Hematopoietic multipotent progenitor cell (in vitro differentiated cells): ENCODE measurements around the gene CNN2. TPM values are rescaled to one million over a fixed set of nuclear protein-coding genes. Genes with fewer than 3 reads are reported as not detected.

Source experiments
- DNase-seq, 3 donors: peaks; one replicate each; pipeline ENCODE4 v3.0.0-alpha.2; 2011 to 2015; ENCODE audit warnings: low read depth in 2 of 3, low spot score in 2 of 3
- total RNA-seq: library from RNA; depleted of rRNA; stranded (reverse); fragments of >200 nt; gene quantifications from one replicate; pipeline ENCODE4 v1.2.3, GENCODE V29; 2012

The CNN2 gene
- total RNA-seq: 236 TPM

DNA sequence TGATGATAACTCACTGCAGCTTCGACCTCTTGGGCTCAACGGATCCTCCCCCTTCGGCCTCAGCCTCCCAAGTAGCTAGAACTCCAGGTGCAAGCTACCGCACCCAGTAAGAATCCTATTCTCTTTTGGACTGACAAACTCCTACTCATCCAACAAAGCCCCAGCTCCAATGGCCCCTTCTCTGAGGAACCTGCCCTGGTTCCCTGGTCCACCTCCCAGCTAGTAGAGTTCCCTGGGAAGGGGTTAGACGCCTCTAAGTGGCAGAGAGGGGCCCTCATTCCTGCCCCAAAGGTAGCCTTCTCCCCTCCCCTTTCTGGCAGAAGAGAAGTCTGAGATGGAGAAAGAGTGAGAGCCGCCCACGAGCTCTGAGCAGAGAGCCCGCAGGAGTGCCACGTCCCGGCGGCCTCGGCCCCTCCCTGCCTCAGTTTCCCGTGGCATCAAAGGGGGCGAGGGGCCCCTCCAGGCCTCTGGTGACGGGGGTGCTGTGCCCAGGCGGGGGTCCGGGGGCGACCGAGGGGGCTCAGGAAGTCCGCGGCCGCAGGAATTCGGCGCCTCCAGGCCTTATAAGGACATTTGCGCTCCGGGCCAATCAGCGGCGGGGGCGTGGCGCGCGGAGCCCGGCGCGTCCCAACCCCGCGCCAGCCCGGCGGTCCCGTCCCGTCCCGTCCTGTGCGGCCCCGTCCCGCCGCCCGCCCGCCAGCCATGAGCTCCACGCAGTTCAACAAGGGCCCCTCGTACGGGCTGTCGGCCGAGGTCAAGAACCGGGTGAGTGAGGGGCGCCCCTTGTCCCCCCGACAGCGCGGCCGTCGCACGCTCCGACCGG, at the start of gene CNN2:
TSS of gene CNN2 (plus strand) at position 649 of the 823 bp plus-strand sequence. CDS start at position 703, 54 bp downstream.
- DNase-seq: peak in 2 of 3 donors; percentile 59 to 62

DNA sequence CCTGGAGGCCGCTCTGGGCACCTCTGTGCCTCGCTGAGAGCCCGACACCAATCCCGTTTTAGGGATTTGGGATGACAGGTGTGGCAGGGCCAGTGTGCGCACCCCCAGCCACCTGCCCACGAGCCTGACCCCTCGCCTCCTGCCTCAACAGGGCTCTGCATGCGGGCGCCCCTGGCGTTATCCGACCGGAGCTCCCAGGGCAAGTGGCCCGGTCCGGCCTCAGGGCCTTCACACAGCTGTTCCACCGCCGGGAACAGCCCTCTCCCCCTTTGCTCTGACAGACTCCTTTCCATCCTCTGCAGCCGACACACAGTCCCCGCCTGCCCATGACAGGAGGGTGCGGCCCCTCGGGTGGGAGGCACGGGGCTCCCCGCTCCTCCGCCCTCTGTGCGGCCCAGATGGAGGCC, 49.3 kb upstream of the CNN2 start:
- no peak for DNase-seq

DNA sequence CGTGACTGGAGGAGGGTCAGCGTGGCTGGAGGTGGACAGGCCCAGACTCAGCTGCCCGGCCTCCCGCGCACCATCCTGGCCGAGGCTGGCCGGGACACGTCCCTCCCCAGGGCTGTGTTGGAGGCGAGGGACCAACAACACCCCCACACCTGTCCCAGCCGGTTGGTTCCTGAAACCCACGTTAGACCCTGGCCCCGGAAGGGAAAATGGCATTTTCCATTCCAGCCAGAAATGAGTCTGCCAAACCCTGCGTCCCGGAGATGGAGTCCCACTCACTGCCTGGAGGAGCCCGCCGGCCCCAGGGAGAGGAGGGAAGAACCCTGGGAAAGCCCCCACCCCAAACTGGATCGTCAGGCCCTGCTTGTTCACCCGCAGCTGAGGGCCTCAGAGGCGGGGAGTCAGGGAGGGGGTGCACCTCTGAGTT, 47.1 kb upstream of the CNN2 start:
- no peak for DNase-seq

DNA sequence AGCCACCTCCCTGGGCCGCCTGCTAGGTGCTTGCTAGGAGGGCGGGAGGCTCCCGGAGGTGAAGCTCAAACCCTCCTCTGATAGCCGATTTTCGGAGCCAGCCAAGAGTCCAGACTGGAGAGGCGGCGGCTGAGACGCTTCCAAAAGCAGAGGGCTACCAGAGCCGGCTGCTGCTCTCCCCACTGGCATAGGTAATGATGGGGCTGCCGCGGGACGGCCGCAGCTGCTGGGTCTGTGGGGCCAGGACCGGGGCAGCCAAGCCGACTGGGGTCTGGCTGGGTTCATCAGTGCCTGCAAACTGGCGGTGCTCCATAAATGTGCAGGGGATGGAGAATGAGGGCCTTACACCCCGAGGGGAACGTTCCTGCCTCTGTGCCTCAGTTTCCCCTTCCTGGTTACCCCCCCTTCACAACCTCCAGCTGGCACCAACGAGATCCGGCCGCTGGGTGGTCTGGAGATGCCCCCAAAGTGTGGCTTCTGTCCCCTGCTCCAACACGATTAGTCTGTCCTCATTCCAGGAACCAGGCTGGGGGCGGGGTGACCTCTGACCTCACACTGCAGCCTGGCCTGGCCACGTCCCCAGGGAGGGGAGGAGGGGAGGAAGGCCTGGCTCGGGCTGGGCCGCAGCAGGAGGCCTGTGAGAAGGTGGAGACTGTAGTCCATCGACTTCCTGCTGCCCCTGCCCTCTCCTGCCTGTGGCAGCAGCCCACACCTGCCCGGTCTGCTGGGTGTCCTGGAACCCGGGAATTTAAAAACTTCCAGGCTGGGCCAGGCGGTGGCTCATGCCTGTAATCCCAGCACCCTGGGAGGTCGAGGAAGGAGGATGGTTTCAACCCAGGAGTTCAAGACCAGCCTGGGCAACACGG, 46.0 kb upstream of the CNN2 start:
- no peak for DNase-seq

DNA sequence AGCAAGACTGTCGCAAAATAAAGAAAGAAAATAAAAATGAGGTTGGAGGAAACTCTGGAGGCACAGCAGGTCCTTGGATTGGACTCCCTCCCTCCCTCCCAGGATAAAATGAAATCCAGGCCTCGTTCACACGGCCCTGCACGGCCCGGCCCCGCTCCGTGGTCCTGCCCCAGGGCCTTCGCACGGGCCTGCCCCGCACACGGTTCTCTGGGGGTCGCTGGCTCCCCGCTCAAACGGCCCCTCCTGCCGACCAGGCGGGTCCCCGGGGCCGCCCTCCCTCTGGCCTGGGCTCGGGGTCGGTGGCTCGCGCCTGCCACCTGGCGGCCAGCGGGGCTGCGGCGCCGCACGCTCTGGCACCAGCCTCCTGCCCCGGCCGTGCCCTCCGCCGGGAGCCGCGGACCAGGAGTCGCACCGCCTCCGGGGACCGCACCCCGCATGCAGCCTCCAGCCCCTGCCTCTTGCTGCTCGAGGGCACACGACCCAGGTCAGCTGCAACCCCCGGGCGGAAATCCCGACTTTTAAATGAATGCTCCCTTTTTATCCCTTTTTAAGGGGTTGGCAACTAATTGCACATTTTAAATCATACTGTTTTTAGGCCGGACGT, 43.7 kb upstream of the CNN2 start:
- peak; percentile 63 to 76 (median 68) for DNase-seq

DNA sequence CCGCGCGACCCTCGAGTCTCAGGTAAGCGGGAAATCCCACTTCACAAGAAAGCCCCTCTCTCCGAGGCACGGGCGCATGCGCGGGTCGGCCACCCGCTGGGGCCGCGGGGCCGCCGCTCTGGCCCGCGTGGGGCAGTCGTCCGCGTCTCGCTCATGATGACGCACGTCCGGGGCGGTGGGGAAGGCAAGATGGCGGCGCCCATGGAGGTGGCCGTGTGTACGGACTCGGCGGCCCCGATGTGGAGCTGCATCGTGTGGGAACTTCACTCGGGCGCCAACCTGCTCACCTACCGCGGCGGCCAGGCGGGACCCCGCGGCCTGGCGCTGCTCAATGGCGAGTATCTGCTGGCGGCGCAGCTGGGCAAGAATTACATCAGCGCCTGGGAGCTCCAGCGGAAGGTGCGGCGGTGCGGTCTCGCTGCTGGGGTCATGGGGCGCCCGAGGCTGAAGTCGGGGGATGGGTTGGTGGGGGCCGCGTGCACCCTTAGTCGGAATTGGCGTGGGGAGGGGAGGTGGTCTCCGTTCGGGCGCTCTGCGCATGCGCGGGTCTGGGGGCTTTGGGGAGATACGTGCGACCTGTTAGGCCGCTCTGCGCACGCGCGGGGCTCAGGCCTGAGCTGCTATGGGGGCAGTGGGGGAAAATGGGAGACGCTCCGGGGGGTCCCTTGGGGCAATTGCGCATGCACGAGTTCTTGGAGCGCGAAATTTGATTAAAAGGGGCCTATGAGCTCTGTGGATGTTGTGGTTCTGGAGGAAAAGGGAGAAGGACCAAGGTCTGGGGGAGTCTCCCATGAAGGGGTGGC, 42.0 kb upstream of the CNN2 start, which contains the start of gene WDR18:
TSS of gene WDR18 (plus strand) at position 181 of the 803 bp plus-strand sequence. CDS start at position 190, 9 bp downstream.
- DNase-seq: peak; percentile 77 to 94 (median 89)

DNA sequence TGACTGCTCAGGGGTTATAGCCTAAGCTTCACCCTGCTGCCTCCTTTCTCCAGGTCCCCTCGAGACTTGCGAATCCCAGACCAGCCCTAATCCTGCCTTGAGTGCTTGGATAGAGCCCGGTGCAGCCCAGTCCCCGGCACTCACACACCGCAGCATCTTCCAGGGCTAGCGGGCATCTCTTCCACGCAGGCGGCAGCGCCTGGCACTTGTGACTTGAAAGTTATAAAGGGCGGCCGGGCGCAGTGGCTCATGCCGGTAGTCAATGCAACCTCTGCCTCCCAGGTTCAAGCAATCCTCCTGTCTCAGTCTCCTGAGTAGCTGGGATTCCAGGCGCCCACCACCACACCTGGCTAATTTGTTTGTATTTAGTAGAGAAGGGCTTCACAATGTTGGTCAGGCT, 40.3 kb upstream of the CNN2 start:
- DNase-seq: no peak

DNA sequence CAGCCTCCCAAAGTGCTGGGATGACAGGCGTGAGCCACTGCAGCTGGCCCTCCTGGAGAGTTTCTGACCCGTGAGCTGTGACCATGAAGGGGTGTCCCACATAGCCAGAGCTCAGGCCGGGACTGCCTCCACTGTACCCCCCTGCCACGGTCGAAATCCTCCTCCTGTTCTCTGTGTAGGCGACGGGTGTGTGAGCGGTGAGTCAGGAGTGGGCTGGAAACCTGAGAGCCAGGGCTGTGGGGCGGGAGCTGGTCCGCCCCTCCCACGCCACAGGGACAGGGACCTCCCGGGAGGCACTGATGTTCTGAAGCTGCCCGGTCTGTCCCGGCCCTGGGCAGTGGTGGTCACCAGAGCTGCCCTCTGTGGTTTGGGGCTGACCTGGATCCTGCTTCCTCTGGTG, 38.3 kb upstream of the CNN2 start:
- no peak for DNase-seq

DNA sequence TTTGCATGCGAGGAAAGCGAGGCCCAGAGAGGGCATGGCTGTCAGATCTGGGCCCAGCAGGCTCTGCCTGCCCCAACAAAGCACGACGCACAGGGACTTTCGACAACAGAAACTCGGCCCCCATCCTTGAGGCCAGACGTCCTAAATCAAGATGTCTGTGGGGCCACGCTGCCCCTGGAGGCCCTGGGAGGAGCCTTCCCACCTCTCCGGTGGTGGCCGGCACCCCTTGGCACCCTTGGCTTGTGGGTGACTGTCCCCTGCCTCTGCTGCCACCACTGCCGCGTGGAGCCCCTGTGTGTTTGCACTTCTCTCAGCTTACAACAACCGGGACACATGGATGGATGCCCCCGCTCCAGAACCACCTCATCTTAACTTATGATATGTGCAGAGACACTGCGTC, 37.9 kb upstream of the CNN2 start:
- no peak for DNase-seq

DNA sequence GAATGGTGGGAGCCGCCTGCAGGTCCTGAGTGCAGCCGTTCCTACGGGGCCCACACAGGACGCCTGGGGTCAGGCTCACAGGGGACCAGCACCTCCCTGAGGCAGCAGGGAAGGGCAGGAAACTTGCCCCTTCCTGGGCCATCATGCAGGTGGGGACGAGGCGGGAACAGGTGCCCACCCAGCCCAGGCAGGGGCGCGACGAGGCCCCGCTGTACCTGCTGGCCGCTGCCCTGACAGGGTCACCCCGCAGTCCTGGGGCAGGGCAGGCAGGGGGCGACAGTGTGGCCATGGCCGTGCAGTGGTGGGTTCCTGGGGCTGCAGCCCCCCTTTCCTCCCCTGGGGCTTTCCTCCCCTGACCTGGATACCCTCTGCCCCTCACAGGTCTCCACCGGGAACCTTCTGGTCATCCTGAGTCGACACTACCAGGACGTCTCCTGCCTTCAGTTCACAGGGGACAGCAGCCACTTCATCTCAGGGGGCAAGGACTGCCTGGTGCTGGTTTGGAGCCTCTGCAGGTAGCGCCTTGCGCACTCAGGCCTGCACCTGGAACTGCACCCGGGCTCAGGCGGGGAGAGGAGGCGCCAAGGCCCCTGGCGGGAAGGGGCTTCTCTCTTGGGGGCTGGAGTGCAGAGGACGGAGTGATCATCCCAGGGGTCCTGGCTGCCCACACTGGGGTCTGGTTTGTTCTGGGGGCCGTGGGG, 36.9 kb upstream of the CNN2 start:
- DNase-seq: no peak

DNA sequence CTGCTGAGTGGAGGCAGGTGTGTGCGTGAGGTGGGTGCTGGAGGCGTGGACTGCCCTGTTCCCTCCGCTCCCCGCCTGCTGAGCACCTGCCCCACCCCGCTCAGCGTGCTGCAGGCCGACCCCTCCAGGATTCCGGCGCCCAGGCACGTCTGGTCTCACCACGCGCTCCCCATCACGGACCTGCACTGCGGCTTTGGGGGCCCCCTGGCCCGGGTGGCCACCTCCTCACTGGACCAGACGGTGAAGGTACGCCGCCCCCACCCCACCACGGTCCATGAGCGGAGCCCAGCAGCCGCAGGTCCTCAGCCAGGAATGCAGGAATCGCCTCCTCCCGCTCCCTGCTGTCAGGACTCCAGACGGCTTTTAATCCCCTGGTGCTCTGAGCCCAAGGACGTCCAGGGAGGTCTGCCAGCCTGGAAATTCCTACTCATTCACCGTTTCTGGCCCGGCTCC, 36.3 kb upstream of the CNN2 start:
- DNase-seq: no peak

DNA sequence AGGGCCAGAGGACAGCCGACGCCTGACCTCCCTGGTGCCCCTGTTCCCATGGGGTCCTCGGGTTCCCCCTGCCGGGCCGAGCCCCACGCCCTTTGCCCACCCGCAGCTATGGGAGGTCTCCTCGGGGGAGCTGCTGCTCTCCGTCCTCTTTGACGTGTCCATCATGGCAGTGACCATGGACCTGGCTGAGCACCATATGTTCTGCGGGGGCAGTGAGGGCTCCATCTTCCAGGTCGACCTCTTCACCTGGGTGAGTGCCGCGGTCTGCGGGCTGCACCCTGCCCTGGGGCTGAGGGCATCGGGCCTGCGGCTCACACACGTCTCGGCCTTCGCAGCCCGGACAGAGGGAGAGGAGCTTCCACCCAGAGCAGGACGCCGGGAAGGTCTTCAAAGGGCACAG, 35.7 kb upstream of the CNN2 start:
- no peak for DNase-seq

DNA sequence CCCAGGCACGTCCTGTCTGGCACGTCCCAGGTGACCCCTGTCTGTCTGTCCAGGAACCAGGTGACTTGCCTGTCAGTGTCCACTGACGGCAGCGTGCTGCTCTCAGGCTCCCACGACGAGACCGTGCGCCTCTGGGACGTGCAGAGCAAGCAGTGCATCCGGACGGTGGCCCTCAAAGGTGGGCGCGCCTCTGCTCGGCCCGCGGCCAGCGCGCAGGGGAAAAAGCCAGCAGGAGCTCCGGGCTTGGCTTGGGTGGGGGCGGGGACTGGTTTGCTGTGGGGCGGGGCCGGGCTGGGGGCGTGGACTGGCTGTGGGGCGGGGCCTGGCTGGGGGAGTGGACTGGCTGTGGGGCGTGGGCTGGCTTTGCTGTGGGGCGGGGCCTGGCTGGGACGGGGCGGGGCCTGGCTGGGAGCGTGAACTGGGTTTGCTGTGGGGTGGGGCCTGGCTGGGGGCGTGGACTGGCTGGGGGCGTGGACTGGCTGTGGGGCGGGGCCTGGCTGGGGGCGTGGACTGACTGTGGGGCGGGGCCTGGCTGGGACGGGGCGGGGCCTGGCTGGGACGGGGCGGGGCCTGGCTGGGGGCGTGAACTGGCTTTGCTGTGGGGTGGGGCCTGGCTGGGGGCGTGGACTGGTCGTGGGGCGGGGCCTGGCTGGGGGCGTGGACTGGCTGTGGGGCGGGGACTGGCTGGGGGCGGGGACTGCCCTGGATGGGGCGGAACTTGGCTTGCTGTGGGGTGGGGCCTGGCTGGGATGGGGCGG, 35.1 kb upstream of the CNN2 start:
- DNase-seq: peak in 2 of 3 donors; percentile 31 to 63

DNA sequence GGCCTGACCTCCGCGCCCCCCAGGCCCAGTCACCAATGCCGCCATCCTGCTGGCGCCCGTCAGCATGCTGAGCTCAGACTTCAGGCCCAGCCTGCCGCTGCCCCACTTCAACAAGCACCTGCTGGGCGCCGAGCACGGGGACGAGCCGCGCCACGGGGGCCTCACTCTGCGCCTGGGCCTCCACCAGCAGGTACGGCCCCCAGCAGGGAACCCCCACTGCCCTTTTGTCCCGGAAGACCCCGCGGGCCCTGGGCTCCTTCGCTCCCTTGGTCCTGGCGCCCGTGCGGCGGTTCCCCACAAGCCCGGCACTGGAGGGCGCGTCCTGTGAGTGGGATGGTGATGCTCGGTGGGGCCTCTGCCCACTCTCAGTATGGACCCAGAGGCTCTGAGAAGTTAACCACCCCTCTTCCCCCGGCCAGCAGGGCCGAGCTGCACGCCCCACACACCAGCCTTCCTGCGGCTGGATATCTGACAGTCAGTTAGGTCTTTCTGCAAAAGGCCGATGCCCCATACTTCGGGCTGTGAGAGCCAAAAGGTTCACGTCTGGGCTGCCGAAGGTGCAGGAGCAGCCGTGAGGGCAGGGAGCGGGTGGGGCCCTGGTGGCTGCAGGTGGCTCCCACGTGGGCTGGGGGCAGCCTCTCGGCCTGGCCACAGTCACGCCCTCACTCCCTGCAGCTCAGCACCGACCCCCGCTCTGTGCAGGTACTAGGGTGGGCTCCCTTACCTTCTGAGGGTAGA, 34.3 kb upstream of the CNN2 start:
- no peak for DNase-seq

DNA sequence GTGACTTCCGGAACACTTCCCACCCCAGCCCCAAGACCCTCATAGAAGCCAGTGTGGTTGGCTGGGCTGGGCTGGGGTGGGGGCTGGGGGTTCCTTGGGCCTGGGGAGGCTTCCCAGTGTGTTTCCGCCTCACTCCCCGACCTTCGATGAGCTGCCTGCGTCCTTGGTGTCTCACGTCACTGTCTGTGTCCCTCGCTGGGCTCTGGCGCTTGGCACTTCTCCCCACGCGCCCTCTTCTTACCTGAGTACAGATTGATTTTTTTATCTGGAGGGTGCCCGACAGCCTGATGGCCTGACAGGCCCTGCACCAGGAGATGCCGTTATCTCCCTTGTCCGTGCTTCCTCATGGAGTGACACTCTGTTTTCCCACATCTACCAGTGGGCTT, 33.7 kb upstream of the CNN2 start:
- no peak for DNase-seq

DNA sequence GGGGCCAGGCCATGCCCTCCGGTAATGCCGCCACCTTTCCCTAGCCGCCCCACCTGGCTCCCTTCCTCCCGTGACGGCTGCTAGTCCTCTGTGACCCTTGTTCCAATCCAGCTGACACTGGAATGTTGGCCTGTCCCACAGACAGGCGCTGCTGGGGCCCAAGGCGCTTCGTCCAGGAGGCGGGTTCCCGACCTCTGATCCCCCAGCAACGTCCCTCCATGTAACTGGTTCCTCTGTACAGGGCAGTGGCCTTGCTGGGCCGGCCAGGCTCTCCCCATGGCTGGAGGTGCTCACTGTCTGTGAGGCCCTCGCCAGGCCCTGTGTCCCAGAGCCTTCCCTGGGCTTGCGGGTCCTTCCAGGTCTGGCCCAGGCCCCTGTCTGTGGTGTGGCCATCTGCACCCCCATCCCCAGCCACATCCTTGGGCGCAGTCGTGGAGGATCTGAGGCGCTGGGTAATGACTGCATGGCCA, 33.0 kb upstream of the CNN2 start:
- no peak for DNase-seq

DNA sequence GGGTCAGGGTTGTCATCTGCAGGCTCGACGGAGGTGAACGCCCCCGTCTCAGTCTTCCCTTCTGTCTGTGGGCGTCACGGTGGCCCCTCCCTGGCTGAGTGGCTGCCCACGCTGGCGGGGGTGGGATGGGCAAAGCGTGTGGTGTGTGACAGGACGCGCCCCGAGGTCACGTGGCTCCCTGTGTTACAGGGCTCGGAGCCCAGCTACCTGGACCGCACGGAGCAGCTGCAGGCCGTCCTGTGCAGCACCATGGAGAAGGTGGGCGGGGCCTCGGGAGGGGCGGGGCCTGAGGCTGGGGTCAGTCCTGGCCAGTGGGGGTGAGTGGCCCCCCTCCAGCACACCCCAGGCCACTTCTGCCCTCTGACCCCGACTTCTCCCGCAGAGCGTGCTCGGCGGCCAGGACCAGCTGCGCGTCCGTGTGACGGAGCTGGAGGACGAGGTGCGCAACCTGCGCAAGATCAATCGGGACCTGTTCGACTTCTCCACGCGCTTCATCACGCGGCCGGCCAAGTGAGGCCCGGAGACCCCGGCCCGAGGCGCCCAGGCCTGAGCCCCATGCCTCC, 32.5 kb upstream of the CNN2 start:
- no peak for DNase-seq

DNA sequence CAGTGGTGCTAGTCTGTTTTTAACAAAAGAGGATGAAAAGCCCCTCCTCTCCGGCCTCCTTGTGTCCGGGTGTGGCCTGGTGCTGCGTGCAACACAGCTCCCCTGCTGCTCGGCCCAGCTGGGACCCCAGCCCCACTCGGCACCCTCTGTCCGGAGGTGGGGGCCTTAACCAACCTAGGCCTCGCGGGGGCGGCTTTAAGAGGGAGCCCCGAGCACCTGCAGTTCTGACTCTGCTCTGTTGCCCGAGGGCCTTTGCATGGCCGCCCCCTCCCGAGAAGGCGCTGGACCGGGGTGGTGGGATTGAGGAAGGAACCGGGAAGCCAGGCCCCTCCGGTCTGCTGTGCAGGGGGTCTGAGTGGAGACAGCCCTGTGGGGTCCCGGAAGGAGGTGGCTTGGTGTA, 31.9 kb upstream of the CNN2 start:
- no peak for DNase-seq
